CD4-positive, alpha-beta T cell treated with Interleukin-4 for 4 hours (primary cell): ENCODE data around the gene HDAC4.
"Not testable (repeated sequence)": the region's sequence is repeated elsewhere in the genome, so short reads cannot be mapped to it uniquely, and the experiment has no call there.

Source experiments
- DNase-seq: peaks from one replicate; pipeline ENCODE4 v3.0.0-alpha.2; 2020

Gene HDAC4

GRCh38 chr2:239400596-239401066 is at the start of gene HDAC4:
Gene HDAC4 (minus strand): TSS chr2:239401020. CDS start chr2:239352699, 48,321 bp downstream.
- DNase-seq, result no peak

- not testable (repeated sequence) for DNase-seq
Observed at GRCh38 chr2:239449468-239449867, 48.6 kb upstream of the HDAC4 start.

- DNase-seq, result no peak
Observed at GRCh38 chr2:239445771-239446524, 45.1 kb upstream of the HDAC4 start.

GRCh38 chr2:239444626-239445577 is 44.1 kb upstream of the HDAC4 start:
- no peak for DNase-seq

- DNase-seq, result no peak
Observed at GRCh38 chr2:239443666-239444567, 43.1 kb upstream of the HDAC4 start.

- no peak for DNase-seq
Observed at GRCh38 chr2:239443102-239443620, 42.3 kb upstream of the HDAC4 start.

GRCh38 chr2:239442192-239442591 is 41.4 kb upstream of the HDAC4 start:
- no peak for DNase-seq

GRCh38 chr2:239441261-239442078 is 40.6 kb upstream of the HDAC4 start:
- peak; percentile 7 for DNase-seq

- no peak for DNase-seq
Observed at GRCh38 chr2:239440511-239440959, 39.7 kb upstream of the HDAC4 start.

GRCh38 chr2:239439754-239440315 is 39.0 kb upstream of the HDAC4 start:
- DNase-seq, result no peak

GRCh38 chr2:239438995-239439753 is 38.4 kb upstream of the HDAC4 start:
- no peak for DNase-seq

GRCh38 chr2:239438368-239438767 is 37.5 kb upstream of the HDAC4 start:
- no peak for DNase-seq

- no peak for DNase-seq
Observed at GRCh38 chr2:239436669-239437335, 36.0 kb upstream of the HDAC4 start.

GRCh38 chr2:239436076-239436475 is 35.3 kb upstream of the HDAC4 start:
- DNase-seq, result no peak

GRCh38 chr2:239433777-239434403 is 33.1 kb upstream of the HDAC4 start:
- no peak for DNase-seq

GRCh38 chr2:239432174-239432573 is 31.4 kb upstream of the HDAC4 start:
- no peak for DNase-seq

- DNase-seq, result no peak
Observed at GRCh38 chr2:239431536-239431935, 30.7 kb upstream of the HDAC4 start.

- DNase-seq, result no peak
Observed at GRCh38 chr2:239429473-239430350, 28.9 kb upstream of the HDAC4 start.
